ENCODE data around the gene KIAA1217. TPM values are rescaled to one million over a fixed set of nuclear protein-coding genes. Genes with fewer than 3 reads are reported as not detected.

The KIAA1217 gene
- total RNA-seq, 1 donor from 2014 or later: 13.0 TPM

- H3K27ac ChIP-seq: no peak overlapping the region
- no peaks in the 10 kb centered on the region for H3K27me3 ChIP-seq
- peaks cover 0 to 2% of the 10 kb centered on the region in 2 donors for H3K4me1 ChIP-seq
- H3K9me3 ChIP-seq: no peaks in the 10 kb centered on the region
- intact Hi-C loops (cut with DNase I): no loop called here
- no peaks in the 10 kb centered on the region for H3K36me3 ChIP-seq
- no peak for DNase-seq (ENCODE audit: low spot score in 2 of 2)
- H3K4me3 ChIP-seq: no peak overlapping the region
- no peak for TF ChIP-seq CTCF (IDR thresholded peaks at IDR 0.05)
These were observed 149.1 kb downstream of the KIAA1217 start for GRCh38 chr10:24358022-24358421.

GRCh38 chr10:24360282-24361127 lies 151.6 kb downstream of the KIAA1217 start:
- peak; percentile 45 to 75 (median 75) for TF ChIP-seq CTCF (IDR thresholded peaks at IDR 0.05)
- Histone ChIP-seq H3K4me3 (no peak overlapping the region), H3K27me3 (no peaks in the 10 kb centered on the region), H3K36me3 (no peaks in the 10 kb centered on the region), H3K9me3 (no peaks in the 10 kb centered on the region), H3K27ac (no peak overlapping the region), H3K4me1 (peaks cover 0 to 2% of the 10 kb centered on the region in 2 donors)
- DNase-seq (ENCODE audit: low spot score in 2 of 2): peak in 1 of 2 donors; percentile 76
- intact Hi-C loops (cut with DNase I): loop anchor here (2.0 to 5.0 kb wide), 3 partner anchors 153 to 366 kb away; partner anchors contain the start of gene KIAA1217

- Histone ChIP-seq H3K36me3 (no peaks in the 10 kb centered on the region), H3K27me3 (no peaks in the 10 kb centered on the region), H3K27ac (no peak overlapping the region), H3K4me3 (no peak overlapping the region), H3K9me3 (no peaks in the 10 kb centered on the region), H3K4me1 (no peaks in the 10 kb centered on the region)
- DNase-seq (ENCODE audit: low spot score in 2 of 2): no peak
- intact Hi-C loops (cut with DNase I): loop anchor here (5.0 kb wide), 2 partner anchors 154 to 156 kb away; partner anchors contain the start of gene KIAA1217
- TF ChIP-seq CTCF (IDR thresholded peaks at IDR 0.05): no peak
These were observed 154.1 kb downstream of the KIAA1217 start for GRCh38 chr10:24363070-24363469.

- no peak for TF ChIP-seq CTCF (IDR thresholded peaks at IDR 0.05)
- intact Hi-C loops (cut with DNase I): no loop called here
- Histone ChIP-seq H3K27me3 (no peaks in the 10 kb centered on the region), H3K9me3 (no peaks in the 10 kb centered on the region), H3K4me1 (no peaks in the 10 kb centered on the region), H3K27ac (no peak overlapping the region), H3K36me3 (no peaks in the 10 kb centered on the region), H3K4me3 (no peak overlapping the region)
- no peak for DNase-seq (ENCODE audit: low spot score in 2 of 2)
These were observed 158.8 kb downstream of the KIAA1217 start for GRCh38 chr10:24367688-24368087.

- no peak for TF ChIP-seq CTCF (IDR thresholded peaks at IDR 0.05)
- DNase-seq (ENCODE audit: low spot score in 2 of 2): no peak
- H3K27ac ChIP-seq: no peak overlapping the region
- H3K36me3 ChIP-seq: no peaks in the 10 kb centered on the region
- intact Hi-C loops (cut with DNase I): no loop called here
- no peaks in the 10 kb centered on the region for H3K9me3 ChIP-seq
- no peaks in the 10 kb centered on the region for H3K27me3 ChIP-seq
- no peak overlapping the region for H3K4me3 ChIP-seq
- H3K4me1 ChIP-seq: no peaks in the 10 kb centered on the region
These were observed 161.9 kb downstream of the KIAA1217 start for GRCh38 chr10:24370877-24371276.
